ENCODE results near the gene GNPTG. TPM values are rescaled to one million over a fixed set of nuclear protein-coding genes. Genes with fewer than 3 reads are reported as not detected.
A peak's percentile ranks its signal among the peaks of the same experiment; 100 is the strongest.

The GNPTG gene
- total and polyA plus RNA-seq, 2 of the 13 experiments (the other 11 are each of a cell fraction or from before 2014, with no cell fraction given), result 22.7 to 71.1 TPM

DNA sequence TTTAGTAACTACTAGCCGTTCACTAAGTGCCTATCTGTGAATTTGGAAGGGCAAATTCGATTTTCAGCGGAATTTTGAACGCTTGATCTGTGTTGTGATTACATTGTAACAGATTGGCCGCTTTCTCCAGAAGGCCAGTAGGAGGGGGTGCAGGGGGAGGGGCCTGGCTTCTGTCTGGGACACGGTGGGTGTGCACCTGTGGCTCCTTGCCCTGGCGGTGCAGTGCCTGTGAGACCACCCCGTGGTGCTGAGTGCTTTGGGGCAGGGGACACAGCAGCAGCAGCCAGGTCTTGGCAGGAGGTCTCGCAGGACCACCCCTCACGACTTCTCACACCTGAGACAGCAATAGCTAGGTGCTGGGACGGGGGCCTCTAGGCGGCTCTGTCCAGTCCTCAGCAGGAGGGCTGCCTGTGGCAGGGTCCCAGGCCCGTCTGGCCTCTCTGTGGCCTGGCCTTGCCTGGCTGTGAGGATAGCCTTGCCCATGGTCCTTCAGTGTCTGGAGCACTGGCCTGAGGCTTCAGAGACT is 40.5 kb upstream of the GNPTG start:
- Histone ChIP-seq H3K27me3 (ENCODE audit: control insufficient read depth in 1 of 2, insufficient read depth in 2 of 2, low read length in 2 of 2) (no peaks in the 10 kb centered on the region; a peak in 2 of 5 replicates), H4K20me1 (ENCODE audit: insufficient read depth, low read length) (peaks cover 52% of the 10 kb centered on the region), H3K4me2 (ENCODE audit: low read depth, low read length) (peak overlapping the region; percentile 95), H3K4me1 (ENCODE audit: insufficient read depth, low read length) (peaks cover 27% of the 10 kb centered on the region), H3K79me2 (ENCODE audit: insufficient read depth, low read length) (peaks cover 61% of the 10 kb centered on the region), H3K9me3 (ENCODE audit: low read length) (no peaks in the 10 kb centered on the region), H3K36me3 (replicated peaks in 1 of 2; ENCODE audit: control insufficient read depth in 1 of 2, insufficient read depth in 2 of 2, low read length in 2 of 2) (peaks cover 21 to 41% of the 10 kb centered on the region in 2 experiments; a peak in 4 of 5 replicates), H2AFZ (ENCODE audit: low read length) (no peak overlapping the region), H3K27ac (ENCODE audit: extremely low read length, insufficient read depth, low read length) (no peak overlapping the region), H3K4me3 (replicated peaks in 1 of 3; ENCODE audit: insufficient read depth in 1 of 3, low read depth in 2 of 3, low read length in 3 of 3) (peak overlapping the region; percentile 66 to 97 (median 91)), H3K9ac (ENCODE audit: insufficient read depth, low read depth, low read length) (peak overlapping the region; percentile 91)
- in situ Hi-C loops (cut with HindIII; ENCODE audit: extremely low pct_ligation_motif_present, low pct_unique_long_range_greater_than_20kb) (no loop called here), intact Hi-C loops (cut with micrococcal nuclease; ENCODE audit: unreplicated experiment) (no loop called here)
- no peak for FAIRE-seq
- ATAC-seq, result peak; percentile 21
- DNase-seq (ENCODE audit: low spot score), result no peak
- TF ChIP-seq ZNF619 (CRISPR knock-in tag; IDR thresholded peaks at IDR 0.05) (no peak), TFDP1 (CRISPR knock-in tag; IDR thresholded peaks at IDR 0.05; ENCODE audit: borderline replicate concordance) (no peak), ZNF556 (CRISPR knock-in tag; IDR thresholded peaks at IDR 0.05; ENCODE audit: borderline replicate concordance) (no peak), ZNF530 (CRISPR knock-in tag; IDR thresholded peaks at IDR 0.05; ENCODE audit: low read depth) (no peak), ZNF704 (CRISPR knock-in tag; IDR thresholded peaks at IDR 0.05; ENCODE audit: borderline replicate concordance) (no peak), SYNCRIP (IDR thresholded peaks at IDR 0.05; ENCODE audit: insufficient read depth, low read depth, low read length) (no peak), SMAD3 (CRISPR knock-in tag; IDR thresholded peaks at IDR 0.05) (no peak), ASH2L (IDR thresholded peaks at IDR 0.05; ENCODE audit: insufficient read length, low read depth, low read length) (peak; percentile 27), PRDM4 (CRISPR knock-in tag; IDR thresholded peaks at IDR 0.05; ENCODE audit: borderline replicate concordance) (no peak)
- TF ChIP-seq, protein P1, sequence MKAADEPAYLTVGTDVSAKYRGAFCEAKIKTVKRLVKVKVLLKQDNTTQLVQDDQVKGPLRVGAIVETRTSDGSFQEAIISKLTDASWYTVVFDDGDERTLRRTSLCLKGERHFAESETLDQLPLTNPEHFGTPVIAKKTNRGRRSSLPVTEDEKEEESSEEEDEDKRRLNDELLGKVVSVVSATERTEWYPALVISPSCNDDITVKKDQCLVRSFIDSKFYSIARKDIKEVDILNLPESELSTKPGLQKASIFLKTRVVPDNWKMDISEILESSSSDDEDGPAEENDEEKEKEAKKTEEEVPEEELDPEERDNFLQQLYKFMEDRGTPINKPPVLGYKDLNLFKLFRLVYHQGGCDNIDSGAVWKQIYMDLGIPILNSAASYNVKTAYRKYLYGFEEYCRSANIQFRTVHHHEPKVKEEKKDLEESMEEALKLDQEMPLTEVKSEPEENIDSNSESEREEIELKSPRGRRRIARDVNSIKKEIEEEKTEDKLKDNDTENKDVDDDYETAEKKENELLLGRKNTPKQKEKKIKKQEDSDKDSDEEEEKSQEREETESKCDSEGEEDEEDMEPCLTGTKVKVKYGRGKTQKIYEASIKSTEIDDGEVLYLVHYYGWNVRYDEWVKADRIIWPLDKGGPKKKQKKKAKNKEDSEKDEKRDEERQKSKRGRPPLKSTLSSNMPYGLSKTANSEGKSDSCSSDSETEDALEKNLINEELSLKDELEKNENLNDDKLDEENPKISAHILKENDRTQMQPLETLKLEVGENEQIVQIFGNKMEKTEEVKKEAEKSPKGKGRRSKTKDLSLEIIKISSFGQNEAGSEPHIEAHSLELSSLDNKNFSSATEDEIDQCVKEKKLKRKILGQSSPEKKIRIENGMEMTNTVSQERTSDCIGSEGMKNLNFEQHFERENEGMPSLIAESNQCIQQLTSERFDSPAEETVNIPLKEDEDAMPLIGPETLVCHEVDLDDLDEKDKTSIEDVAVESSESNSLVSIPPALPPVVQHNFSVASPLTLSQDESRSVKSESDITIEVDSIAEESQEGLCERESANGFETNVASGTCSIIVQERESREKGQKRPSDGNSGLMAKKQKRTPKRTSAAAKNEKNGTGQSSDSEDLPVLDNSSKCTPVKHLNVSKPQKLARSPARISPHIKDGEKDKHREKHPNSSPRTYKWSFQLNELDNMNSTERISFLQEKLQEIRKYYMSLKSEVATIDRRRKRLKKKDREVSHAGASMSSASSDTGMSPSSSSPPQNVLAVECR (CRISPR knock-in tag; IDR thresholded peaks at IDR 0.05; ENCODE audit: borderline replicate concordance), result peak; percentile 10; the same call in 1 of the 2 replicates
- WGBS (ENCODE audit: low lambda C conversion rate), result 6% methylated on average over 9 of the region's 13 CpGs
- ChIA-PET POLR2A (interaction anchor here (0.8 kb wide), 1 partner anchor 14 kb away, joined by 4 read pairs; no protein-coding TSS in a partner anchor), CTCF (ENCODE audit: low intra/inter-chr PET ratio, low total read pairs) (no interaction called here)
- BruUV-seq (replicated peaks), result no TSS peak
